Renal pelvis (tissue), 12 donors: ENCODE data around the gene SPANXN2. TPM values are rescaled to one million over a fixed set of nuclear protein-coding genes. Genes with fewer than 3 reads are reported as not detected.
"Not testable (repeated sequence)": the region's sequence is repeated elsewhere in the genome, so short reads cannot be mapped to it uniquely, and the experiment has no call there.

Source experiments
- DNase-seq: peaks from one replicate; pipeline ENCODE4 v3.0.0-alpha.2; 2013
- long read RNA-seq, 16 experiments: transcript quantifications; one replicate each; lab custom pipeline, GENCODE V29; 2026
- polyA plus RNA-seq, 3 donors: library from polyadenylated mRNA; unstranded; fragments of 120-200 nt; gene quantifications; one replicate each; pipeline ENCODE4 v1.2.1, GENCODE V29; 2013; ENCODE audit not compliant: insufficient read length in 3 of 3

The SPANXN2 gene, protein sequence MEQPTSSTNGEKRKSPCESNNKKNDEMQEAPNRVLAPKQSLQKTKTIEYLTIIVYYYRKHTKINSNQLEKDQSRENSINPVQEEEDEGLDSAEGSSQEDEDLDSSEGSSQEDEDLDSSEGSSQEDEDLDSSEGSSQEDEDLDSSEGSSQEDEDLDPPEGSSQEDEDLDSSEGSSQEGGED
- polyA plus RNA-seq = not detected
- long read RNA-seq, donor 1 = 0 reads
- long read RNA-seq, donor 2 = 0 reads
- long read RNA-seq, donor 3 = 0 reads
- long read RNA-seq, donor 4 = 0 reads
- long read RNA-seq, donor 5 = 0 reads
- long read RNA-seq, donor 6 = 0 reads
- long read RNA-seq, donor 7 = 0 reads
- long read RNA-seq, donor 8 = 0 reads
- long read RNA-seq, donor 9 = 0 reads
- long read RNA-seq, donor 10 = 0 reads
- long read RNA-seq, donor 11 = 0 reads
- long read RNA-seq, donor 12 = 0 reads
- long read RNA-seq, donor 13 = 0 reads
- long read RNA-seq, donor 14 = 0 reads
- long read RNA-seq, donor 15 = 0 reads
- long read RNA-seq, donor 16 = 0 reads

DNA sequence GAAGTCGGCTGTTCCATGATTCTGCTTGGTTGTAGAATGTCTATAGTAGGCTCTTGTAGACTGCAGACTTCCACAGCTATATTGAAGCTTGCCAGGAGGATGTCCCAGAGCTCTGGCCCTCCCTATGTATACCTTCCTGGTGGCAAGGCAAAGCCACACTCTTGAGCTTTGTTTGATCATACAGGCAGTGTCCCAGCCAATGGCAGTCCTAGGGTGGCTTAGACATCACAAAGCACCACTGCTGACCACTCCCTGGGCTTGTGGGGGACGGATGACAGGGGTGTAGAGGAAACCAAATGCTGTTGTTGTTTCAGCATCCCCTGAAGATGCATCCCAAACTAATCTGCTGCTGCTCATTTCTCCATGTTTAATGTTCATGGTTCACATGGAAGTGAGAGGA lies at the start of gene SPANXN2:
SPANXN2 (minus strand) TSS at position 101 of the 400 bp plus-strand sequence; CDS start at position 17, 84 bp downstream.
- DNase-seq = not testable (repeated sequence)

GRCh38 chrX:143768976-143769375 lies 48.4 kb upstream of the SPANXN2 start:
- DNase-seq = no peak

- DNase-seq = not testable (repeated sequence)
These were observed 47.2 kb upstream of the SPANXN2 start for GRCh38 chrX:143767789-143768188.

DNA sequence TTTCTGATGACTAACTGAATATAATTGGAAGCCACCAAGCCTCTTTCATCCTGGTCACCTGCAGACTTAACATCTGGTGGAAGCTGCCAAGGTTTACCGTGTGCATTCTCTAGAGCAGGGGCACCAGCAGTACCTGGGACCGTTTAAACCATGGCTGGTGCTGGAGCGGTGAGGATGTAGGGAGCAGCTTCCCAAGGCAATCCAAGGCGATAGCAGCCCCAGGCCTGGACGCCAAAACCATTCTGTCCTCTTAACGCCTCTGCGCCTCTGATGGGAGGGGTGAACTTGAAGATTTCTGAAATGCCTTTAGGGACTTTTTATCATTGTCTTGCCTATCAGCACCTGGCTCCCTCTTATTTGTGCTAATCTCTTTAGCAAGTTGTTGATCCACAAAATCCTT lies 37.3 kb upstream of the SPANXN2 start:
- no peak for DNase-seq

GRCh38 chrX:143757375-143757774 lies 36.8 kb upstream of the SPANXN2 start:
- no peak for DNase-seq

GRCh38 chrX:143754183-143754582 lies 33.6 kb upstream of the SPANXN2 start:
- DNase-seq = no peak

DNA sequence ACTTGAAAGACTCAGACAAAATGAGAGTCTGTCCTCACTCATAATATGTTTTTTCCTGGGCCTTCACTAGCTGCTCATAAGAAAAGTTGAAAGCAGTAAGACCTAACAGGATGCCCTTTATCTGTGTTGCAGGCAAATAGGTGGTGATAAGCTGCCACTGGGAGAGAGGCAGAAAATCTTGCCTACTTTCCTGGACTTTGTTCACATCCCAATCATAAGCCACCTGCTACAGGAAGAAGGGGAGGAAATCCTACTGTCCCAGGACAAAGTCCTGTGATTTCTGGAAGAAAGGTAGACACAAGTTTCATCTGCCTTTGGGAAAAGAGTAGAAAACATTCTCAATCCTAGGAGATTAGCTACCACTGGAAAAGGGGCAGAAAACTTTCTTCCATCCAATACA lies 13.3 kb upstream of the SPANXN2 start:
- no peak for DNase-seq

DNA sequence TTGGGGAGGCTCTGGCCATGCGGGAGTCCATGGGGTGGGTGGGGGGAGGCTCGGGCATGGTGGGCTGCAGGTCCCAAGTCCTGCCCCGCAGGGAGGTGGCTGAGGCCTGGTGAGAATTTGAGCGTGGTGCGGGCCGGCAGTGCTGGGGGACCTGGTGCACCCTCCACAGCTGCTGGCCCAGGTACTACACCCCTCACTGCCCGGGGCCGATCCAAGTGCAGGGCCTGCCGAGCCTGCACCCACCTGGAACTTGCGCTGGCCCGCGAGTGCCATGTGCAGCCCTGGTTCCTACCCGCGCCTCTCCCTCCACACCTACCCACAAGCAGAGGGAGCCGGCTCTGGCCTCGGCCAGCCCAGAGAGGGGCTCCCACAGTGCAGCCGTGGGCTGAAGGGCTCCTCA lies 5.7 kb upstream of the SPANXN2 start:
- DNase-seq = no peak

DNA sequence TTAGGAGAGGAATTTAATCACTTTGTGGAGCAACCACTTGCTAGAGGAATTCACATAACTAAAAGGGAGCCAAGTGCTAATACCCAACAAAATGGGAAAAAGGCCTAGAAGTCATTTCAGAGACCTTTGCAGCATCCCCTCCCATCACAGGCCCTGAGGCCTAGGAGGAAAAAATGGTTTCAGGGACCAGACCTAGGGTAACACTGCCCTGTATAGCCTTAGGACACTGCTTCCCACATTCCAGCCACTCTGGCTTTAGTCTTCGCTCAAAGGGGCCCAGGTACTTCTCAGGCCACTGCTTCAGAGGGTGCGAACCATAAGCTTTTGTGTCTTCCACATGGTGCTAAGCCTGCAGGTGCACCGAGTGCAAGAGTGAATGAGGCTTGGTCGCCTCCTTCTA lies 19.1 kb downstream of the SPANXN2 start:
- no peak for DNase-seq

GRCh38 chrX:143694885-143695284 lies 25.7 kb downstream of the SPANXN2 start:
- no peak for DNase-seq

GRCh38 chrX:143683486-143683885 lies 37.1 kb downstream of the SPANXN2 start:
- no peak for DNase-seq

- no peak for DNase-seq
These were observed 45.6 kb downstream of the SPANXN2 start for GRCh38 chrX:143674926-143675325.

GRCh38 chrX:143669395-143669794 lies 51.2 kb downstream of the SPANXN2 start:
- DNase-seq = no peak

DNA sequence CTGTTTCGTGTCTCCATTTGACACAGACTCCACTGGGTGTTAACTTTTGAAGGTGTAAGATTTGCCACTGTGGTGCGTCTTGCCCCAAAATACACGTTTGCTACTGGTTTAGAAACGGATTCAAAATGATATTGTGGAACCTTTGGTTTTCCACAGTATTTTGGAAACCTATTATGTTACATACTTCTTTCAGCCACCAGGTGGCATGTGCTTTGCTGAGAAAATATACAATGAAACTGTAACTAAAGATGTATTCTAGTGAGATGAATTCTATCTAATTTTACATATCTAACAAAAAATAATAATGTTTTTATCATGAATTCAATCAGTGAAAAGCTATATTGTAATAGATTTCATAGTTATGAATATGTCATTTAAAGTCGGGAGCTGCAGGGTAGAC lies 56.2 kb downstream of the SPANXN2 start:
- no peak for DNase-seq

- no peak for DNase-seq
These were observed 56.8 kb downstream of the SPANXN2 start for GRCh38 chrX:143663755-143664154.

Other genes starting within 250 kb of the SPANXN2 start
- gene SPANXN3, start 203.3 kb downstream of the SPANXN2 start, polyA plus RNA-seq = not detected
- 10 to 100 TPM; 13.0 to 17.6 (median 14.8) TPM for gene SLITRK4, start 84.7 kb downstream of the SPANXN2 start, polyA plus RNA-seq
- under 1 TPM; 0.27 to 0.57 (median 0.49) TPM for gene UBE2NL, start 163.3 kb upstream of the SPANXN2 start, polyA plus RNA-seq